A673 (cell line): ENCODE results near the gene PRKG1.

Experiments
- CTCF ChIP-seq: fragments of 300-800, 200-600 bp; sonication (generic); conservative IDR thresholded peaks from 2 replicates; pipeline ENCODE4 v1.5.1; 2017; ENCODE audit warnings: low read depth, mild to moderate bottlenecking, antibody characterized with exemption, low read length, moderate library complexity, mixed read lengths
- EZH2 ChIP-seq: fragments of 200-600 bp; sonication (generic); IDR thresholded peaks from 2 replicates; pipeline ENCODE4 v1.6.1; 2017; ENCODE audit warnings: borderline replicate concordance, low read depth, mild to moderate bottlenecking, mixed read lengths, antibody characterized with exemption, low read length; ENCODE audit not compliant: poor library complexity, severe bottlenecking

- no peak for TF ChIP-seq CTCF
- TF ChIP-seq EZH2: no peak
These were observed 1071.3 kb downstream of the PRKG1 start for GRCh38 chr10:52145636-52146035.
